T47D (cell line): ENCODE results near the gene PRELID3B.
"Not testable (repeated sequence)": the region's sequence is repeated elsewhere in the genome, so short reads cannot be mapped to it uniquely, and the experiment has no call there.

Experiments used
- DNase-seq, 2 experiments: peaks; one replicate each; pipeline versions ENCODE4 v3.0.0 to v3.0.0-alpha.2; 2011 to 2012; ENCODE audit warnings: low read depth in 1 of 2, low spot score in 1 of 2
- JUND ChIP-seq: IDR thresholded peaks from 2 replicates; pipeline ENCODE4 v1.6.1; 2012; ENCODE audit warnings: low read depth
- in situ Hi-C: cut with HindIII; loops from 2 replicates; pipeline ENCODE4 v1.10.0; 2016; ENCODE audit warnings: low sequenced_read_pairs, low pct_unique_long_range_greater_than_20kb

The PRELID3B gene

GRCh38 chr20:59017493-59018231 lies 24.9 kb downstream of the PRELID3B start:
- in situ Hi-C loops = no loop called here
- TF ChIP-seq JUND = no peak
- DNase-seq = no peak

GRCh38 chr20:59016795-59017492 lies 25.6 kb downstream of the PRELID3B start:
- in situ Hi-C loops = no loop called here
- no peak for TF ChIP-seq JUND
- DNase-seq = no peak

- DNase-seq = no peak
- TF ChIP-seq JUND = no peak
- in situ Hi-C loops = no loop called here
Measured at GRCh38 chr20:59015812-59016711, 26.5 kb downstream of the PRELID3B start.

DNA sequence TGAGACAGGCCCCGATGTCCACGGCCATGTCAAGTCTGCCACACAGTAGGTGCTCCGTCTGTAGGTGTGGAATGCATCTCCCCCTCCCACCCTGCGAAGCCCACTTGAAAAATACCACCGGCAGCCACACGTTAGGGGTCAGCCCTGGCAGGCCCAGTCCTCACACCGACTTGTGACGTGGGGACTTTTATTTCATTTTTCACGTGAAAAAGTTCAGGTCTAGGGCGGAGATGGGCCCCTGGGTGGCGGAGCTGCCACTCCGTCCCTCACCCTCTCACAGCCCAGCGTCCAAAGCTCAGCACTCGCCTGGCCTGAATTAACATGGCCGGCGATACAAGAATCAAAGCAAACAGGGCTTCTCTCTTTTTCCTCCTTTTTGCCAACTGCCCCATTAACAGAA lies 27.2 kb downstream of the PRELID3B start:
- TF ChIP-seq JUND = no peak
- in situ Hi-C loops = no loop called here

DNA sequence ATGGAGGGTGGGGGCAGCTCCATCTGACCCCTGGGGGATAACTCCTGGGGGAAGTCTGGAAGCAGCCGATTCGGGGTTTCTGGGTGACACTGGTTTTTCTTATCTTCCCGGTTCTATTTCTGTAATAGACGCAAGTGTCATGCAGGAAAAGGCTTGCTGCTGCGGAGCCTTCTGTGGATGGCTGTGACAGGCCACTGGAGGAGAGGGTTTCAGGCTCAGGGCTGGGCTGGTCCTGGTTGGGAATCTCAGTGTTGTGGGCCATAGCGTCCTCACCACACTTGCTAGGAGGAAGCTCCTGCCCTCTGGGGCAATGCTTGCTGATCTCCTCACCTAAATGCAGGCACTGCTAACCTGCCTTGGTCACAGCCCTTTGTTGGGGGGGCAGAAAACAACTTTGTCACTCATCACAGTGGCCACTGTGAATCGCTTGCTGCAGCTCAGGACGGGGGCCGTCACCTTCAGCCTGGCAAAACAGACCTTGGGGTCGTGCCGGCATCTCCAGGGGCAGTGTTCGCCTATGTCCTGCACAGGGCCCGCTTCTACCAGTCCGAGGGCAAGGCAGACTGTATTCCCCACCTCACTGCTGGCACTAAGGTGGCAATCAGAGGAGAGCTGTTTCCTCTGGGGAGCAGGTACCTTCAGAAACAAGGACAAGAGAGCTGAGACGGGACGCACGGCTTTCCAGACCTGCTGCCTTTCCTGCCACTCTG lies 27.8 kb downstream of the PRELID3B start:
- DNase-seq = no peak
- in situ Hi-C loops = no loop called here
- TF ChIP-seq JUND = no peak

More for the DNA sequence above, 27.2 kb downstream of the PRELID3B start:
- no peak for DNase-seq

DNA sequence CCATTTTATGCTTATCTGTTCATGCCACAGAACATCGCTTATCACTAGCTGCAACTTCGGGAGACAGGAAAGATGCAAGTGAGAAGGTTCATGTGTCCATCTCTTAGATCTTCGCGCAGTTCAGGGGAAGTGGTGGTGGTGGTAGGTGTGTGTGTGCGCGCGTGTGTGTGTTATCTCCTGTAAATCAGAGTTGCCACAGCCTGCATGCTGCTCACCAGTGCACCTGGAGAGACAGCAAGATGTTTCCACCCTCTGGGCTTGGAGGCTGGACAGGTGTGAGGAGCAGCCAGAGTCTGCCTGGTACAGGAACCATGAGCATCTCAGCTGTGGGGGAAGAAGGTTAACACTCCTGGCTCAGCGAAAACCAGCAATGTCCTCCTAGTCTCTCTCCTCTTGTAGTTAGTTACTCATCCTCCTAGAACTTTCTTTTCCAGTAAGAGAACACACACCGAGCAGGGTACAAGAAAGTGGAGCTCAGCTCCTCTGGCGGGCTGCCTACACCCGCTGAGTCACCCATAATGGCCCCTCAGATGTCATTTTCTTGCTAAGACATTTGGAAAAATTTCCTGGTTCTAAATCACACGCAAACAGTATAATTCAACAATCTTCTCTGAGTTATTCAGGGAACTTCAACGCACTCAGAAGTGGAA lies 28.5 kb downstream of the PRELID3B start:
- TF ChIP-seq JUND = no peak
- DNase-seq = no peak
- in situ Hi-C loops = no loop called here

DNA sequence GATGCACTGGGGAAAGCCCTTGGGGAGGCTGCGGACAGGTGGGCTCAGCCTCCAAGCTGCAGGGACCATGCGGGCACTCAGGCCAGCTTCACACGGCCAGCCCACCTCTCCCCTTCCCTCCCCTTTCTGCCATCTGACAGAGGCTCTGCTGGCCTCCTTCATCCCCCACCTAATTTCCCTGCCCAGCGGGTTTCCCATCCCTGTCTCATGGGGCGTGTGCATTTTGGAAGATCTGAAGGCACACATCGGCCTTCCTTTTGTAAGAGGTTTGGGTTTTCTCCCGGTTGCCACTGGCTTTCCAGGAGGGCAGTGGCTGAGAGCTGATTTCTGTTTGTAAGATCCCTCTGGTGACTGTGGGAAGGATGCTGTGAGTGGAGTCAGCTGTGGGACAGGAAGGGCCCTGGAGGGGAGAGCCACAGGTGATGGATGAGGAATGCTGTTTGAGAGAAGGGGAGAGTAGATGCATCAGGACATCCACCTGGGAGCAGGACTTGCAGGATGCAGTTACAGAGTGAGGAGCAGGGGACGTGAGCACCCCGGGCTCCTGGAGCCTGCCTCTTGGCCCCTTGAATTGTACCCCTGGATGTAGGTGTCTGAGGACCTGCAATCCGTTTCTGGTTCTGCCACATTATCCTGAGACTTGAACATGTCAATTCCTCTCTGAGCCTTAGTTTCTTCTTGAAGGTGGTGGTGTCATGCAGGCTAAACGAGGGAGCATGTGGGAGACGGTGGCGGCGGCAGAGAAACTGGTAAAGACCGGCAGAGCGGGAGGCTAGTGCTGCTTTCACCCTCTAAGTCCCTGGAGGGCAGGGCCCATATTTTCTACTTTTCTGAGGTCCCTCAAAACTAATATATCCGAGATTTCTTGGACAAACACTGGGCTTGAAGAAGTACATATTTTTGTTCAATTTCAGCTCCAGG lies 29.3 kb downstream of the PRELID3B start:
- in situ Hi-C loops = no loop called here
- no peak for DNase-seq

GRCh38 chr20:59011874-59012157 lies 30.8 kb downstream of the PRELID3B start:
- DNase-seq, in situ Hi-C loops: not testable (repeated sequence)

More for the DNA sequence above, 29.3 kb downstream of the PRELID3B start:
- TF ChIP-seq JUND = no peak

DNA sequence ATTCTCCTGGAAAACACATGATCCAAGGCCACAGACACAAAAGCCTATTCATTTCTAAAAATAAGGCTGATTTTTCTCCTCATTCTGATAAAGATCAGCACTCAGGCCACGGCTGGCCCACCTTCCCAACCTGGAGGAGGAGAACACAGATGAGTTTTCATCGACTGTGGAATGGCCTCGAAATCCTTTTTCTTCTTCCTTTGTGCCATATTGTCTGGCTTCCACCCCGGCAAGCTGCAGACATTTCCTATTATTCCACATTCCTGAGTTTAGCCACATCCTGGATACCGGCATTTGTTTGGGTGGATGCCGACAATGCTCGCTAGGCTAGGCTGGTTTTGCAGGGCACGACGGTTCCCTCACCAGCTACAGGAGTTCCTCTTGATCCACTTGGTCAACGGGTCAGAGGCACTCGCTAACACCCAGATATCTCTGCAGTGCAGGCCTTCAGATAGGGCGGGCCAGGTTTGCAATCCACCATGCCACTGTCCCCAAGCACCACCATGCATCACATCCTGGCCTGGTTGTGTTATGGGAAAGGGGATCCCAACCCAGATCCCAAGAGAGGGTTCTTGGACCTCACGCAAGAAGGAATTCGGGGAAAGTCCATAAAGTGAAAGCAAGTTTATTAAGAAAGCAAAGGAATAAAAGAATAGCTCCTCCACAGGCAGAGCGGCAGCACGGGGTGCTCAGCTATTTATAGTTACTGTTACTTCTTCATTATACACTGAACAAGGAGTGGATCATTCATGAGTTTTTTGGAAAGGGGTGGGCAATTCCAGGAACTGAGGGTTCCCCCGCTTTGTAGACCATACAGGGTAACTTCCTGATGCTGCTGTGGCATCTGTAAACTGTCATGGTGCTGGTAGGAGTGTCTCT lies 31.4 kb downstream of the PRELID3B start:
- DNase-seq = peak in 1 of 2 experiments; percentile 95

DNA sequence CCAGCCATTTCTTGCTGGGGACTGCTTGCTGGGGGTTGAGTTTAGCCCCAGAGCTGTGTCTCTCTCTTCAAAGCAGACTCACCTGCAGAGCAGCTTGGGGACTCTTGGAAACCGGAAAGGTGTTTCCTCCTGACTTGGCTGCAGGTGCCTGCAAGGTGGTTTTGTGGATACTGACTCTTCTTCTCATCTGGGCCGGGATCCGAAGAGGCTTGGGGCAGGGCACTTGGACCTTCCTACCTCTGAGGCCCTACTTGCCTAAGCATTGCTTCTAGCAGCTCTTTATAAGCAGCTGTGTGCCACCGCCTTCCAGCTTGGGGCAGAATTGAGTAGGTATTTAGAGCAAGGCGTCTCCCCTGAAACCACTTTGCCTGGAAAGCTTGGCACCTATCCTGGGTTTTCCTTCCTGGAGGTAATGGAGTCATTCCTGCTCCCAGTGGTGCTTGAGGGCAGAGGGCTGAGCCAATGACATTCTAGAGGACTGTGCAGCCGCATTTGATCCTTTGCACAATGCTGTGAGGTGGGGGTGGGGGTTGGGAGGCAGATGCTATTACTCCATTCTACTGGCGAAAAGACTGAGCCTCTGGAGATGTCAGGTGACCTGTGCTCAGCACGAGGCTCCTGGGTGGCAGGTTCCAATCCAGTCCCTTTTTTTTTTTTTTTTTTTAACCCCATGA lies 32.1 kb downstream of the PRELID3B start:
- in situ Hi-C loops = no loop called here
- peak in 1 of 2 experiments; percentile 87 for DNase-seq

More for the DNA sequence above, 31.4 kb downstream of the PRELID3B start:
- in situ Hi-C loops = no loop called here
- TF ChIP-seq JUND = no peak

More for the DNA sequence above, 32.1 kb downstream of the PRELID3B start:
- TF ChIP-seq JUND = no peak
